ENCODE measurements around the gene DOK7.

DNA sequence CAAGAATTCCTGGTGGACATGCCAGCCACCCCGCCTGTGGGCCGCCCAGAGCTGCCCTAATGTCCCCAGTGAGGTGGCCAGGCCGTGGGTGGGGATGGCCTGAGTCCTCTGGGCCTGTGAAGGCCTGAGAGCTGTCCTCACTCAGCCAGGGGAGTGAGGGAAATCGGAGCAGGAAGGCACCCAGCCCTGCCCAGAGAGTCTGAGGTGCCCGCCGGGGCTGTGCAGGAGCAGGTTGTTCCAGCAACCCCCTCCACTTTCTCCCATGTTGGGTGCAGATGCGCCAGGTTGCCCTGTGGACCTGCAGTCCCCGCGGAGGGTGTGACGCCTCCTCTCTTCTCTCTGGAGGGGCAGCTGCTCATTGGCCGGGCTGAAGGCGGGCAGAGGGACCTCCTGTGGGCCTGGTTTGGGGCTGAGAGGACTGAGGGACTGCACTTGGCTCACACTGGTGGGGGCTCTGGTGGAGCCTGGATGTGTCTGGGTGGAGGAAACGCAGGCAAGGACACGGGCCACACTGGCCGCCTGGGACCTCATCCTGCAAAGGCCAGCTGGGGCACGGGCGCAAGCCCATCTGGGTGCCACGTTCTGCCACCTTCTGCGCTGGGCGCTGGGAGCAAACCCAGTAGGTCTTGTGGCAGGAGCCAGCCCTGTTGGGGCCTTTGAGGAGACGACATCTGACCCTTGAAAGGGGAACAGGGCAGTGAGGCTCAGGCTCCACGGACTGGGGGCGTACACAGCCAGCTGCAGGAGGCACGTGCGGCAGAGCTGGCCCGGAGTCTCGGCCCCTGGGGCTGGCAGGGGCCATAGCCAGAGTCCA lies 14.0 kb downstream of the DOK7 start:
- TF ChIP-seq, protein P1, sequence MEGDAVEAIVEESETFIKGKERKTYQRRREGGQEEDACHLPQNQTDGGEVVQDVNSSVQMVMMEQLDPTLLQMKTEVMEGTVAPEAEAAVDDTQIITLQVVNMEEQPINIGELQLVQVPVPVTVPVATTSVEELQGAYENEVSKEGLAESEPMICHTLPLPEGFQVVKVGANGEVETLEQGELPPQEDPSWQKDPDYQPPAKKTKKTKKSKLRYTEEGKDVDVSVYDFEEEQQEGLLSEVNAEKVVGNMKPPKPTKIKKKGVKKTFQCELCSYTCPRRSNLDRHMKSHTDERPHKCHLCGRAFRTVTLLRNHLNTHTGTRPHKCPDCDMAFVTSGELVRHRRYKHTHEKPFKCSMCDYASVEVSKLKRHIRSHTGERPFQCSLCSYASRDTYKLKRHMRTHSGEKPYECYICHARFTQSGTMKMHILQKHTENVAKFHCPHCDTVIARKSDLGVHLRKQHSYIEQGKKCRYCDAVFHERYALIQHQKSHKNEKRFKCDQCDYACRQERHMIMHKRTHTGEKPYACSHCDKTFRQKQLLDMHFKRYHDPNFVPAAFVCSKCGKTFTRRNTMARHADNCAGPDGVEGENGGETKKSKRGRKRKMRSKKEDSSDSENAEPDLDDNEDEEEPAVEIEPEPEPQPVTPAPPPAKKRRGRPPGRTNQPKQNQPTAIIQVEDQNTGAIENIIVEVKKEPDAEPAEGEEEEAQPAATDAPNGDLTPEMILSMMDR (IDR thresholded peaks at IDR 0.05) = no peak
- TF ChIP-seq EP300 (IDR thresholded peaks at IDR 0.05) = no peak
- TF ChIP-seq POLR2A (IDR thresholded peaks at IDR 0.05) = no peak
